HCT116 (cell line): ENCODE results near the gene DTNBP1.

ENCODE experiments used
- CEBPB ChIP-seq: IDR thresholded peaks from 2 replicates; pipeline ENCODE4 v1.6.1; 2012; ENCODE audit warnings: low read depth
- CTCF ChIP-seq, 3 experiments: fragments of 200-600 bp in 1 of 3; sonication (generic) in 1 of 3; IDR thresholded peaks in 2 of 3; conservative IDR thresholded peaks in 1 of 3; 2 replicates each; pipeline ENCODE4 v1.5.1; 2012 to 2017; ENCODE audit warnings: low read depth in 2 of 3, low read length in 2 of 3, antibody characterized with exemption in 1 of 3, borderline replicate concordance in 1 of 3, control low read depth in 1 of 3, mild to moderate bottlenecking in 1 of 3, mixed read lengths in 1 of 3, mixed run types in 1 of 3, moderate library complexity in 1 of 3; ENCODE audit not compliant: insufficient read depth in 1 of 3
- EZH2 ChIP-seq: fragments of 200-600 bp; sonication (generic); IDR thresholded peaks from 2 replicates; pipeline ENCODE4 v1.6.1; 2017; ENCODE audit warnings: antibody characterized with exemption, mixed run types
- MAX ChIP-seq: IDR thresholded peaks from 2 replicates; pipeline ENCODE4 v1.6.1; 2012
- POLR2A ChIP-seq: IDR thresholded peaks from 2 replicates; pipeline ENCODE4 v1.7.0; 2011; ENCODE audit warnings: borderline replicate concordance; ENCODE audit not compliant: insufficient read depth, insufficient read length; ENCODE audit errors: extremely low read depth
- POLR2AphosphoS5 ChIP-seq: IDR thresholded peaks from 2 replicates; pipeline ENCODE4 v1.6.1; 2011; ENCODE audit warnings: mild to moderate bottlenecking, low read depth, low read length, moderate library complexity
- REST ChIP-seq: IDR thresholded peaks from 2 replicates; pipeline ENCODE4 v1.6.1; 2012; ENCODE audit warnings: low read depth
- SRF ChIP-seq: IDR thresholded peaks from 2 replicates; pipeline ENCODE4 v1.6.1; 2012; ENCODE audit warnings: low read depth
- TCF7L2 ChIP-seq: IDR thresholded peaks from 2 replicates; pipeline ENCODE4 v1.7.0; 2011; ENCODE audit warnings: borderline replicate concordance, inconsistent platforms; ENCODE audit not compliant: insufficient read depth, insufficient read length; ENCODE audit errors: extremely low read depth
- ZNF274 ChIP-seq: fragments of 200-500 bp; sonication (Bioruptor generic); IDR thresholded peaks from 2 replicates; pipeline ENCODE4 v1.6.1; 2014; ENCODE audit warnings: mild to moderate bottlenecking, low read depth, low read length, inconsistent platforms

- TF ChIP-seq TCF7L2 (no peak), MAX (no peak), EZH2 (no peak), POLR2AphosphoS5 (no peak), ZNF274 (no peak), CEBPB (no peak), POLR2A (no peak), CTCF (IDR thresholded peaks at IDR 0.05 in 2 of 3, conservative IDR thresholded peaks at IDR 0.05 in 1 of 3; ENCODE audit: borderline replicate concordance in 1 of 3, insufficient read depth in 1 of 3, low read depth in 2 of 3, low read length in 2 of 3) (no peak), REST (no peak), SRF (no peak)
Measured at GRCh38 chr6:15502446-15503345, 160.1 kb downstream of the DTNBP1 start.
